Esophagus muscularis mucosa (tissue), 4 donors: ENCODE data around the gene B3GNT8. TPM values are rescaled to one million over a fixed set of nuclear protein-coding genes. Genes with fewer than 3 reads are reported as not detected.

Experiments used
- DNase-seq: peaks from one replicate; pipeline ENCODE4 v3.0.0-alpha.2; 2017; ENCODE audit errors: extremely low spot score
- H3K27ac ChIP-seq, 4 donors: fragments of 200-600 bp; sonication (generic); replicated peaks in 1 of 4; 1 replicate in 3 of 4; 2 replicates in 1 of 4; pipeline ENCODE4 v1.5.1; 2016 to 2019; ENCODE audit warnings: mild to moderate bottlenecking in 1 of 4
- H3K27me3 ChIP-seq, 4 donors: fragments of 200-600 bp; sonication (generic); one replicate each; pipeline versions ENCODE4 v1.5.1 to v1.6.0; 2016 to 2019
- H3K36me3 ChIP-seq, 4 donors: fragments of 200-600 bp; sonication (generic); one replicate each; pipeline ENCODE4 v1.5.1; 2016 to 2019
- H3K4me1 ChIP-seq, 4 donors: fragments of 200-600 bp; sonication (generic); one replicate each; pipeline ENCODE4 v1.5.1; 2016 to 2019
- H3K4me3 ChIP-seq, 4 donors: fragments of 200-600 bp; sonication (generic); 1 replicate in 2 of 4; 2 replicates in 2 of 4; pipeline ENCODE4 v1.5.1; 2016 to 2019; ENCODE audit warnings: mild to moderate bottlenecking in 4 of 4, moderate library complexity in 1 of 4
- H3K9me3 ChIP-seq, 4 donors: fragments of 200-600 bp; sonication (generic); 1 replicate in 3 of 4; 2 replicates in 1 of 4; pipeline ENCODE4 v1.5.1; 2016 to 2019
- EP300 ChIP-seq: sonication (generic); formaldehyde crosslinking; IDR thresholded peaks from one replicate; pipeline ENCODE4 v1.6.1; 2017; ENCODE audit warnings: antibody characterized with exemption
- POLR2A ChIP-seq: fragments of 450-650 bp; IDR thresholded peaks from one replicate; pipeline ENCODE4 v1.6.1; 2017; ENCODE audit warnings: antibody characterized with exemption, moderate library complexity, mild to moderate bottlenecking, low read depth
- POLR2AphosphoS5 ChIP-seq, 2 donors: sonication (generic); formaldehyde crosslinking; IDR thresholded peaks; one replicate each; pipeline ENCODE4 v1.6.1; 2017; ENCODE audit warnings: antibody characterized with exemption in 2 of 2
- WGBS: methylation state at CpG from one replicate; pipeline ENCODE4 v1.1.5; 2018; 5-methylcytosine and 5-hydroxymethylcytosine counted together
- intact Hi-C: fragments of 100-400 bp; cut with DNase I; formaldehyde crosslinking; loops from one replicate; pipeline ENCODE4 v1.15.1; 2023
- total RNA-seq, 4 donors: library from RNA; depleted of rRNA; stranded (reverse); fragments of >200 nt; gene quantifications; one replicate each; pipeline versions ENCODE4 v1.1.0 to v1.2.1, GENCODE V29; 2016
- TF ChIP-seq, protein P1 (sequence below), 3 experiments: fragments of 200-600 bp in 2 of 3; fragments of 450-650 bp in 1 of 3; sonication (generic) in 2 of 3; IDR thresholded peaks; one replicate each; pipeline ENCODE4 v1.5.1; 2017 to 2019; ENCODE audit warnings: antibody characterized with exemption in 3 of 3, mild to moderate bottlenecking in 2 of 3, moderate library complexity in 1 of 3

Gene B3GNT8
- total RNA-seq, 4 donors from 2014 or later = 1.2 to 12.0 (median 5.0) TPM

DNA sequence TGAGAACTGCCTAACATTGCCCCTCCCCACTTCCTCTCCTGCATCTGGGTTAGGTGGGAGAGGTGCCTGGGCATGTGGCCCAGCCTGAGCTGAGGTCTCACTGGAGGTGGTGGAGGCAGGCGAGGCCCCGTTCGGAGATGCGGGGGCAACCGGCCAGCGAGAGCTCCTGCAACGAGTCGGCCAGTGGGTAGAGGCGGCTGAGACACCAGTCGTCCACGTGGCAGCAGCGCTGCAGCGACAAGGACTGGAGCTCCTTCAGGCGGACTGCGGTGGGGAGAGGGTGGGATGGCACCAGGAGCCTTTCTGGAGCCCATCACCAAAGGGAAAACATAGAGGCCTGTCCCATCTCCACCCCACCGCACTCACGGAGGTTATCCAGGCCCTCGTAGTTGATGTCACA lies 6.0 kb upstream of the B3GNT8 start:
- Histone ChIP-seq H3K27me3 (no peaks in the 10 kb centered on the region), H3K4me1 (peaks cover 10 to 27% (median 17%) of the 10 kb centered on the region in 4 donors), H3K4me3 (no peak overlapping the region), H3K36me3 (peaks cover 15 to 78% (median 67%) of the 10 kb centered on the region in 4 donors), H3K9me3 (no peaks in the 10 kb centered on the region), H3K27ac (no peak overlapping the region)
- intact Hi-C loops = no loop called here
- 94% methylated on average over 15 of the region's 18 CpGs for WGBS
- no peak for DNase-seq
- no peak for TF ChIP-seq POLR2A
- no peak for TF ChIP-seq POLR2AphosphoS5 (IDR thresholded peaks at IDR 0.05)
- no peak for TF ChIP-seq EP300
- TF ChIP-seq, protein P1, sequence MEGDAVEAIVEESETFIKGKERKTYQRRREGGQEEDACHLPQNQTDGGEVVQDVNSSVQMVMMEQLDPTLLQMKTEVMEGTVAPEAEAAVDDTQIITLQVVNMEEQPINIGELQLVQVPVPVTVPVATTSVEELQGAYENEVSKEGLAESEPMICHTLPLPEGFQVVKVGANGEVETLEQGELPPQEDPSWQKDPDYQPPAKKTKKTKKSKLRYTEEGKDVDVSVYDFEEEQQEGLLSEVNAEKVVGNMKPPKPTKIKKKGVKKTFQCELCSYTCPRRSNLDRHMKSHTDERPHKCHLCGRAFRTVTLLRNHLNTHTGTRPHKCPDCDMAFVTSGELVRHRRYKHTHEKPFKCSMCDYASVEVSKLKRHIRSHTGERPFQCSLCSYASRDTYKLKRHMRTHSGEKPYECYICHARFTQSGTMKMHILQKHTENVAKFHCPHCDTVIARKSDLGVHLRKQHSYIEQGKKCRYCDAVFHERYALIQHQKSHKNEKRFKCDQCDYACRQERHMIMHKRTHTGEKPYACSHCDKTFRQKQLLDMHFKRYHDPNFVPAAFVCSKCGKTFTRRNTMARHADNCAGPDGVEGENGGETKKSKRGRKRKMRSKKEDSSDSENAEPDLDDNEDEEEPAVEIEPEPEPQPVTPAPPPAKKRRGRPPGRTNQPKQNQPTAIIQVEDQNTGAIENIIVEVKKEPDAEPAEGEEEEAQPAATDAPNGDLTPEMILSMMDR (IDR thresholded peaks at IDR 0.05) = no peak

GRCh38 chr19:41431426-41432386 lies 4.5 kb upstream of the B3GNT8 start:
- no peak for DNase-seq
- H3K4me3 ChIP-seq = no peak overlapping the region
- TF ChIP-seq, protein P1 (IDR thresholded peaks at IDR 0.05) = peak; percentile 17 to 27 (median 21)
- TF ChIP-seq POLR2A (no peak), POLR2AphosphoS5 (IDR thresholded peaks at IDR 0.05) (no peak), EP300 (no peak)
- WGBS = 82% methylated on average over 14 of the region's 23 CpGs
- intact Hi-C loops = no loop called here
- H3K36me3 ChIP-seq = peaks cover 15 to 63% (median 56%) of the 10 kb centered on the region in 4 donors
- H3K4me1 ChIP-seq = peaks cover 25 to 36% (median 29%) of the 10 kb centered on the region in 4 donors
- H3K27me3 ChIP-seq = no peaks in the 10 kb centered on the region
- no peaks in the 10 kb centered on the region for H3K9me3 ChIP-seq
- H3K27ac ChIP-seq = peak overlapping the region in 1 of 4 donors; percentile 11

- Histone ChIP-seq H3K4me3 (no peak overlapping the region), H3K27me3 (no peaks in the 10 kb centered on the region), H3K36me3 (peaks cover 15 to 60% (median 50%) of the 10 kb centered on the region in 4 donors), H3K27ac (peak overlapping the region in 1 of 4 donors; percentile 11), H3K9me3 (no peaks in the 10 kb centered on the region), H3K4me1 (peaks cover 32 to 43% (median 37%) of the 10 kb centered on the region in 4 donors)
- intact Hi-C loops = no loop called here
- 96% methylated on average over 5 of the region's 6 CpGs for WGBS
- no peak for DNase-seq
- TF ChIP-seq, protein P1 (IDR thresholded peaks at IDR 0.05) = no peak
- no peak for TF ChIP-seq POLR2A
- TF ChIP-seq POLR2AphosphoS5 (IDR thresholded peaks at IDR 0.05) = no peak
- TF ChIP-seq EP300 = no peak
Observed at GRCh38 chr19:41430922-41431321, 3.7 kb upstream of the B3GNT8 start.

DNA sequence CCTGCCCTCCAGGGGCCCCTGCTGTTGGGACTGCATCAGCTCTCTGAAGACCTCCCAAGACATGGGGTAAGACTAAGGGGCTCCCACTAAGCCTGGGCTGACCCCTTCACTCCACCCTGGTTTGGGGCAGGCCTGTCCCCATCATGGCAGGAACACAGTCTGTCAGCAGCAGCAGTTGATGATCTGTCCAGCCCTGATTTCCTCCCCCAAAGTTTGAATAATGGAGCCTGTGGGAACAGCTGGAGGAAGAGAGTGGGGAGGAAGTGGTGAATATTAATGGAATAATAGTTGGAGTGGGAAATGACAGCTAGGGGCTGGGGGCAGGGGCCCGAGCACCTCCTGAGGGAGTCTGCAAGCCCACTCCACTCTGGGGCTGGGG lies 1.3 kb upstream of the B3GNT8 start:
- peaks cover 26 to 66% (median 56%) of the 10 kb centered on the region in 4 donors for H3K36me3 ChIP-seq

More for the DNA sequence above, 1.3 kb upstream of the B3GNT8 start:
- DNase-seq = no peak
- intact Hi-C loops = loop anchor here (5.0 kb wide), 1 partner anchor 76 kb away; the partner anchor contains the start of gene TGFB1
- peak overlapping the region; percentile 56 to 71 (median 62) for H3K4me3 ChIP-seq
- 39% methylated on average over 1 of the region's 1 CpG for WGBS
- peak overlapping the region; percentile 82 to 86 (median 86) for H3K27ac ChIP-seq
- TF ChIP-seq POLR2A = no peak
- no peak for TF ChIP-seq POLR2AphosphoS5 (IDR thresholded peaks at IDR 0.05)
- TF ChIP-seq, protein P1 (IDR thresholded peaks at IDR 0.05) = no peak
- no peak for TF ChIP-seq EP300
- no peaks in the 10 kb centered on the region for H3K27me3 ChIP-seq
- peaks cover 47 to 55% (median 52%) of the 10 kb centered on the region in 4 donors for H3K4me1 ChIP-seq
- no peaks in the 10 kb centered on the region for H3K9me3 ChIP-seq
